Measurements from ENCODE around the gene TRPM3.
"Not testable (repeated sequence)": the region's sequence is repeated elsewhere in the genome, so short reads cannot be mapped to it uniquely, and the experiment has no call there.

Gene TRPM3

GRCh38 chr9:70995511-70995910 lies 125.9 kb downstream of the TRPM3 start:
- DNase-seq (ENCODE audit: low spot score) = no peak

- DNase-seq (ENCODE audit: low spot score) = no peak
Measured at GRCh38 chr9:70994582-70994981, 126.8 kb downstream of the TRPM3 start.

- no peak for DNase-seq (ENCODE audit: low spot score)
Measured at GRCh38 chr9:70988551-70988950, 132.9 kb downstream of the TRPM3 start.

- no peak for DNase-seq (ENCODE audit: low spot score)
Measured at GRCh38 chr9:70987986-70988385, 133.4 kb downstream of the TRPM3 start.

DNA sequence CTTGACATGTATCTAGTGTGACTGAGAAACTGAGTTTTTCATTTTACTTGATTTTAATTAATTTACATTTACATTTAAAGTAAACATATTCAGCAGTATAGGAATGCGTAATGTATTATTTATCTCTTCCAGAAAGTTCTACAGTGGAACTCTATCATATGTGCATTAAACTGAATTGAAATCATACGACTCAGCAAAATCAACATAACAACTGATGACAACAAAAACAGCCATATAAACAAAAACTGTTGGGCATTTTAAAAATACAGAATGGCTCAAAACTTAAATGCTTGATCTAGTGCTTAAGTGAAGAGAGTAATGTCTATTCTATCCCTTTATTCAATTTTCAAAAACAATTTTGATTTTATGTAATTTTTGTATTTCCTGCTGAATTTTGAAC lies 134.4 kb downstream of the TRPM3 start:
- DNase-seq (ENCODE audit: low spot score) = no peak

GRCh38 chr9:70983723-70984295 lies 137.6 kb downstream of the TRPM3 start:
- DNase-seq (ENCODE audit: low spot score) = no peak

GRCh38 chr9:70981312-70981711 lies 140.1 kb downstream of the TRPM3 start:
- DNase-seq (ENCODE audit: low spot score) = no peak

DNA sequence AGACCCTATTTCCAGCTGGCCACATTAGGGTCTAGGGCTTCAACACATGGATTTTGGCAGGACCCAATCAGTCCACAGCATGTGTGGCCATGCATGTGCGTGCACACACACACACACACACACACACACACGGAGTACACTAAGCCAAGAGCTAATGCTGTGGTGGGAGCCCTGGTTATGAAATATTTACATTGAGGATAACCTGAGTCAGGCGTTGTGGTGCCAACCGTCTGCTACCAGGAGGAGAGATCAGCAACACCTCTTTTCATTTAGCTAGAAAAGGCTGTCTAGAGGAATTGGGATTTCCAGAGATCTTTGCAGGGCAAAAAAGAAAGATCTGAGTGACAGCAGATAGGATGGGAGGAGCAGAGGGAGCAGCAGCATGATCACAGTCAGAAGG lies 141.5 kb downstream of the TRPM3 start:
- no peak for DNase-seq (ENCODE audit: low spot score)

- no peak for DNase-seq (ENCODE audit: low spot score)
Measured at GRCh38 chr9:70978085-70978484, 143.3 kb downstream of the TRPM3 start.

- no peak for DNase-seq (ENCODE audit: low spot score)
Measured at GRCh38 chr9:70975821-70976220, 145.6 kb downstream of the TRPM3 start.

- DNase-seq (ENCODE audit: low spot score) = no peak
Measured at GRCh38 chr9:70971723-70972122, 149.7 kb downstream of the TRPM3 start.

DNA sequence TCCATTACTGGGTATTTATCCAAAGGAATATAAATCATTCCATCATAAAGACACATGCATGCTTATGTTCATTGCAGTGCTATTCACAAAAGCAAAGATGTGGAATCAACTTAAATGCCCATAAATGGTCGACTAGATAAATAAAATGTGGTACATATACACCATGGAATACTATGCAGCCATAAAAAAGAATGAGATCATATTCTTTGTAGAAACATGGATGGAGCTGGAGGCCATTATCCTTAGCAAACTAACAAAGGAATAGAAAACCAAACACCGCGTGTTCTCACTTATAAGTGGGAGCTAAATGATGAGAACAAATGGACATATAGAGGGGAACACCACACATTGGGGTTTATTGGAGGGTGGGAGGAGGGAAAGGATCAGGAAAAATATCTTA lies 155.0 kb downstream of the TRPM3 start:
- DNase-seq (ENCODE audit: low spot score) = not testable (repeated sequence)

GRCh38 chr9:70964861-70965260 lies 156.6 kb downstream of the TRPM3 start:
- DNase-seq (ENCODE audit: low spot score) = no peak

DNA sequence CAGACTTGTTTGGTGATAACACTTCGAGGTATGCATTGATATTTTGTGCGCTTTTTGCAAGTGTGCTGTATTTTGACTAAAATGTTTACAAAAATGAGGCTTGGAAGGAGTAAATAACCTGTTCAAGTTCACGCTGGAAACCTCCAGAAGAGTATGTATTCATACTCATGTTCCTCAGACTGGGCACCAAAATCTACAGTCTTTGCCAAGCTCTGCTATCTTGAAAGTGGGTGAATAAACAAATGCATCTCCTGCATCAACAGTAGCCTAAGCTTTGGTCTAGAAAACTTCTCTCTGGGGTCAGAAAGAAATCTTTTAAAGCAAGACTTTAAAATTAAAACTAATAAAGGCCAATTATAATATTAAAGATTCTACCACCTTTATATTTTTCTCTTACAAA lies 157.9 kb downstream of the TRPM3 start:
- no peak for DNase-seq (ENCODE audit: low spot score)

- DNase-seq (ENCODE audit: low spot score) = no peak
Measured at GRCh38 chr9:70962761-70963440, 158.5 kb downstream of the TRPM3 start.

DNA sequence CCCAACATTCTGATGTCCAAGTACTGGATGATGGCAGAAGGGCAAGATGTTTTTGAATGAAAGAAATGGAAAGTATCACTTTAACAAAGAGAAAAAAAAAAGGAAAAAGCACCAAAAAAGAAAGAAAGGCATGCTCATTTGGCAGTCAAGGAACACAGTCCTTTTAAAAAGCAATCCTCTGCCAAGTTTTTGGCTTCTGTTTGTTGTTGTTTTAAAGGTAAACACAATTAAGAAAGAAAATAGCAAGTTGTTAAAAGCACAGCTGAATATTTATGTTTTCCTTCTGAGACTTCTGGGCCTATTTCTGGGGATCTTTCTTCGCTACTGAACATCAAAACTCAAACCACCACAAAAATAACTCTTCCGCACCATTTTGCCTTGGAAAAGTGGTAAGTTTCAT lies 162.1 kb downstream of the TRPM3 start:
- DNase-seq (ENCODE audit: low spot score) = no peak

GRCh38 chr9:70954596-70955143 lies 166.8 kb downstream of the TRPM3 start:
- DNase-seq (ENCODE audit: low spot score) = no peak

DNA sequence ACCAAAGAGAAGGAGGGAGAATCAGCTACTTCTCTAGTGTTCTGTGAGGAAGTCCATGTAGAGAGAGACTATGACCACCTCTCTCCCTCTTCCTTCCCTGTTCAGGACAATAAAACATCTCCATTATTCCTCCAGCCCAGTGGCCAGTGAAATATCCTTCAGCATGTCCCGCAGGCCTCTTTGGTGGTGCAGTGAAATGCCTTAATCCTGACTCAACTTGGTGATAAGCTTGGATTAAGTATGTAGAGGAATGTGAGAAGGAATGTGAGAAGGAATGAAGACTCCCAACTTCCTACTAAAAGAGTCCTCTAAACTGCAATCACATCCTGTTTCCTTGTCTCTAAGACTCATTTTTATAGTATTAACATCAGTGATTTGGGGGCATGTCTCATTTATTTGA lies 167.3 kb downstream of the TRPM3 start:
- DNase-seq (ENCODE audit: low spot score) = peak; percentile 33

DNA sequence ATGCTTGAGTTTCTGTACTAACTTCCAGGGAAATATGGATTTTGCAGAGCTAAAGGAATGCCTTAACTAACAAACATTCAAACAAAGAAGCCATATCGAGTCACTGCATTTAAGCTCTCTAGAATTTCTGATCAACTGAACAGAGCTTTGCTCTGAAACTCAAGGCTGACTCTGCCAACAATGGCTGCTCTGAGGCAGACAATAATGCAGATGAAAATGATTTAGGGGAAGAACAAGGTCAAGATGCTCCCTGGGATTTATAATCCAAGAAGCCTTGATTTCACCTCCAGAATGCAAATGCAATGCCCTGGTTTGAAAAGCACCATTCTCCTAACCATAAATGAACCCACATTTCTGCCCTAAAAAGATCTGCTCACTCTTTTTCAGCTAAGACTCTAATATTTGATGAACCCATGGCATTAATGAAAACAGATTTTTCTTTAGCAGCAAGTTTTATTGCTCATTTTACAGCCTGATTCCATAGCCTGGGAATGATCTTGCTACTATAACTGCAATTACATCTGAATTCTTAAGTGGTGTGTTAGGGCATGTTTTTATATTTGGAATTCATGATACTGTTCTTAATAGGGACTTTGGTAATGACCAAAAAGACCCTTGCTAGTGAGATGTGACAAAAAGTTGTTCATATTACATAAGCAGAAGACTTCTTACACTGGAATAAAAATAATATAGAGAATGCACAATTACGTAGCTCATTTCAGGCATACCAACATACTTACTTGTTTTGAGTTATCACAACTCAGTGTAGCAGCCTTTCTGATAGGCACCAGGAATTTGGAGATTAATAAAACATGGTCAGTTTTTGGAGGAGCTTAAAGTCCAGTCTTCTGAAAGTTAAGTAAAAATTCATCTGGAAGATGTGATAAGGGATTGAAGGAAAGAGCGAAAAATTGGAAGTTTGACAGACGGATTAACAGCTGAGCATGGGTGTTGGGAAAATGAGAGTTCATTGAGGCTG lies 169.4 kb downstream of the TRPM3 start:
- DNase-seq (ENCODE audit: low spot score) = no peak

DNA sequence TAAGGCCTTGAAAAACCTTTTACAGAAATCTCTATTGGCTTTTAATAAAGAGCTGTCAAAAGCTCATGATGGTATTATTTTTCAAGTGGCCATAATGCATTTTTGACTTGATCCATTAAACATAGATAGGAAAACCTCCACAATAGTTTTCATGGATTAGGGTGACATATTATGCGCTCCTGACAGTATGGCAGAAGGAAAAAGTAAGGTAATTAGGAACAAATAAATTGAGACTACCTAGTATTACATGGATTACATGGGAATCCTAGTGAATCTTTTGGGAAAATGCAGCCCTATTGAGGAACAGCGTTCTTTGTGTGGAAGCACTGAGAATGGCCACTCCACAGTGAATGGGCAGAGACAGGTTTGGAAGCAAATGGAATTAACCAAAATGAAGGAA lies 171.2 kb downstream of the TRPM3 start:
- no peak for DNase-seq (ENCODE audit: low spot score)

DNA sequence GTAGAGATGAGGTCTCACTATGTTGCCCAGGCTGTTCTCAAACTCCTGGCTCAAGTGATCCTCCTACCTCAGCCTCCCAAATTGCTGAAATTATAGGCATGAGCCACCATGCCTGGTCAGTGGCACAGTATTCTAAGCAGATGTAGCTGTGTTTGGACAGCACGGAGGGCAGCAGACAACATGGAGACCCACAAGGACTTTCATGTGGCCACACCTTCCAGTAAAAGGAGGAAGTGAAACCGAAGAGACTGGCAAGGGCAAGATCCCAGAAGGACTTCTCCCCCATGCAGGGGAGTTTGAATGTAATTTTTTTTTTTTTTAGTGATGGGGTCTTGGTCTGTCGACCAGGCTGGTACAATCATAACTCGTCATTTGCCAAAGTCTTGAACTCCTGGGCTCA lies 172.2 kb downstream of the TRPM3 start:
- no peak for DNase-seq (ENCODE audit: low spot score)

- no peak for DNase-seq (ENCODE audit: low spot score)
Measured at GRCh38 chr9:70948744-70949143, 172.7 kb downstream of the TRPM3 start.

- DNase-seq (ENCODE audit: low spot score) = no peak
Measured at GRCh38 chr9:70947511-70947910, 173.9 kb downstream of the TRPM3 start.

Data from iPS-NIHi11 (cell line).